Erythroblast (primary cell): ENCODE data around the gene MRPL34.

Experiments used
- GATA1 ChIP-seq: IDR thresholded peaks from 2 replicates; pipeline ENCODE4 v1.6.1; 2011; ENCODE audit warnings: low read depth, mild to moderate bottlenecking, control low read depth, low read length, moderate library complexity
- POLR2A ChIP-seq: IDR thresholded peaks from 2 replicates; pipeline ENCODE4 v1.6.1; 2011; ENCODE audit warnings: mild to moderate bottlenecking, low read length

DNA sequence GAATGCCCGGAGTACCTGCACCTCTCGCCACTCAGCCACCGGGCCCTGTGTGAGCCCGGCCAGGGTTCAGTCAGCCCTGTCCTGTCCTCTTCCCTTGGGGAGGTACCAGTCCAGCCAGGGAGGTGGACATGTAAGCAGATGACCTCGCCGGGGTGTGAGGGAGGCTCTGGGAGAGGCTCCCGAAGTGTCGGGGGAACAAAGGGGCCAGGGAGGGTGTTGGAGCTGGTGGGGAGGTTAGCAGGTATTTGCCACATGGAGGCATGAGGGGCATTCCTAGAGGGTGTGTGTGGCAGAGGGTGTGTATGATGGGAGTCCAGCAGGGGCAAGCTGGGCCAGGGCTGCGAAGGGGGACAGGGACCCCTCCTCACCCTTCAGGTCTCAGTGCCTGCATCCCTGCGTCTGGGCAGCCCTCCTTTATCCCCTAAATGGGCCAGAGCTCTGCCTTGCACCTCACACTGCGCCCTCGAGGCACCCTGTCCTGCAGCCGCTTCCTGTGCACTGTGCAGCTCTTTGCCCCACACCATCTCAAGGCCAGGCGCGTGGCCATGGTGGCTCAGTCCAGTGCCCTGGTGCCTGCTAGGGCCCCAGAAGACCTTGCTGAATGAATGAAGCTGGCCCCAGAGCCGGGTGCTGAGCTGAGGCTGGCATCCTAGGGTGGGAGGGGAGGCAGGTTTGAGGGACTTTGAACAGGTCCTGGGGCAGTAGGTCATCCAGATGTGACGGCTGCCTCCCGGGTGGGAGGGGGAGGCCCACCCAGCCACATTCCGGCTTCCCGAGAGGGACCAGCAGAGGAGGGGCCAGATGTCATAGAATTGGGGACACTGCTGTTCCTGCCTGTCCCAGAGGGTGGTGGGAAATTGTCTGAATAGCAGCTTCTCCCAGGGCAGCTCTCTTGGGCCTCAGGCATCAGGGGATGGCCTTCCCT, 6.8 kb downstream of the MRPL34 start:
- TF ChIP-seq POLR2A: no peak
- TF ChIP-seq GATA1: no peak
